Measurements from ENCODE around the gene RAP2A.

Gene RAP2A

DNA sequence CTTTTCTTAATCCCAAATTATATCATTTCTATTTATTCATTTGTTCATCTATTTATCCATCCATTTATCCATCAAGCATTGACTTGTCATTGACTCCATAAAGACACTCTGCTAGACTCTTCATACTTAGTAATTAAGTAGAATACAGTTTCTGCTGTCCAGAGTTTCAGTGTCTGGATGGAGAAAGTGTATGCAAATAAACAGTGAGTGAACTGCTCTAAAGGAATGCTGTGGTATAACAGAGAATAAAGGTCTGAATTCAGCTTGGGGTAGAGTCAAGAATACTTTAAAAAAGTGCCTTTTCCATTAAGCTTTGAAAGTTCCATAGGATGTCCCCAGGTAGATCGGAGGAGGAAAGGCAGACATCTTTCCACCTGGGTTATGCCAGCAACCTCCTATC, 51.4 kb downstream of the RAP2A start:
- no peak for ATAC-seq (ENCODE audit: insufficient read depth, low read depth)
- H3K79me2 ChIP-seq (ENCODE audit: insufficient read depth, low read length), result no peaks in the 10 kb centered on the region

GRCh38 chr13:97490702-97491307, 56.8 kb downstream of the RAP2A start:
- DNase-seq, result no peak
- H2AFZ ChIP-seq (ENCODE audit: low read depth, low read length), result no peak overlapping the region
- no peaks in the 10 kb centered on the region for H3K9me3 ChIP-seq (ENCODE audit: insufficient read depth, low read length, severe bottlenecking)
- no peaks in the 10 kb centered on the region for H4K20me1 ChIP-seq (ENCODE audit: insufficient read depth, low read length)
- H3K27ac ChIP-seq (ENCODE audit: low read length), result no peak overlapping the region
- TF ChIP-seq EZH2 (IDR thresholded peaks at IDR 0.05; ENCODE audit: borderline replicate concordance, low read depth, low read length, severe bottlenecking), result no peak
- no peak for TF ChIP-seq CTCF (IDR thresholded peaks at IDR 0.05; ENCODE audit: borderline replicate concordance, extremely low read depth, low read length, poor library complexity, severe bottlenecking)
- H3K4me1 ChIP-seq (ENCODE audit: insufficient read depth, low read length), result no peaks in the 10 kb centered on the region
- no peaks in the 10 kb centered on the region for H3K36me3 ChIP-seq (ENCODE audit: insufficient read depth, low read length)
- no peak overlapping the region for H3K4me3 ChIP-seq (ENCODE audit: low read depth in 1 of 2, low read length in 2 of 2)
- no peak for ATAC-seq (ENCODE audit: insufficient read depth, low read depth)
- H3K4me2 ChIP-seq (ENCODE audit: insufficient read depth, low read length), result no peak overlapping the region
- no peaks in the 10 kb centered on the region for H3K27me3 ChIP-seq (ENCODE audit: insufficient read depth, low read length, poor library complexity)
- H3K79me2 ChIP-seq (ENCODE audit: insufficient read depth, low read length), result no peaks in the 10 kb centered on the region
- no peak overlapping the region for H3K9ac ChIP-seq (ENCODE audit: low read depth, low read length)

More for the DNA sequence above, 51.4 kb downstream of the RAP2A start:
- TF ChIP-seq EZH2 (IDR thresholded peaks at IDR 0.05; ENCODE audit: borderline replicate concordance, low read depth, low read length, severe bottlenecking) (no peak), CTCF (IDR thresholded peaks at IDR 0.05; ENCODE audit: borderline replicate concordance, extremely low read depth, low read length, poor library complexity, severe bottlenecking) (no peak)
- H3K4me3 ChIP-seq (ENCODE audit: low read depth in 1 of 2, low read length in 2 of 2), result no peak overlapping the region
- H4K20me1 ChIP-seq (ENCODE audit: insufficient read depth, low read length), result no peaks in the 10 kb centered on the region
- no peak overlapping the region for H2AFZ ChIP-seq (ENCODE audit: low read depth, low read length)
- H3K4me1 ChIP-seq (ENCODE audit: insufficient read depth, low read length), result no peaks in the 10 kb centered on the region
- DNase-seq, result no peak
- H3K27ac ChIP-seq (ENCODE audit: low read length), result no peak overlapping the region
- H3K9me3 ChIP-seq (ENCODE audit: insufficient read depth, low read length, severe bottlenecking), result no peaks in the 10 kb centered on the region
- no peaks in the 10 kb centered on the region for H3K27me3 ChIP-seq (ENCODE audit: insufficient read depth, low read length, poor library complexity)
- no peak overlapping the region for H3K4me2 ChIP-seq (ENCODE audit: insufficient read depth, low read length)
- H3K9ac ChIP-seq (ENCODE audit: low read depth, low read length), result no peak overlapping the region
- H3K36me3 ChIP-seq (ENCODE audit: insufficient read depth, low read length), result no peaks in the 10 kb centered on the region

DNA sequence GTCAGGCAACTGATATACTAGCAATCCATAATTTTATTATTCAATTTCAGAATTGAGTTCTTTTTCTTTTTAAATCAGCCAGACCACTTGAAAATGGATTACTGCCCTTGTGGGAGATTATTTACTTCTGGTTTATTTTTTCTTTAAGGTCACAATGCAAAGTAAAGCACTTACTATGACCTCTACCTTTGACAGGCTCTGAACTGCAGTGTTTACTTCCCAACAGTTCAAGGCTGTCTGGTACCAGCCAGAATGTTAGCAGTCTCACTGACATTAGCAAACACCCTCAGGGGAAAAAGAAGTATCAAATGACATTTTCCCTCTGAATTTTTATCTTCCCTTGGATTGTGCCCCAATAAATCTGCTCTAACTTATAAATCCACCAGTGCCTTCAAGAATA, 57.5 kb downstream of the RAP2A start:
- no peaks in the 10 kb centered on the region for H3K79me2 ChIP-seq (ENCODE audit: insufficient read depth, low read length)
- no peak overlapping the region for H2AFZ ChIP-seq (ENCODE audit: low read depth, low read length)
- H3K4me3 ChIP-seq (ENCODE audit: low read depth in 1 of 2, low read length in 2 of 2), result no peak overlapping the region
- H3K9me3 ChIP-seq (ENCODE audit: insufficient read depth, low read length, severe bottlenecking), result no peaks in the 10 kb centered on the region
- H4K20me1 ChIP-seq (ENCODE audit: insufficient read depth, low read length), result no peaks in the 10 kb centered on the region
- H3K4me2 ChIP-seq (ENCODE audit: insufficient read depth, low read length), result no peak overlapping the region
- DNase-seq (no peak), ATAC-seq (ENCODE audit: insufficient read depth, low read depth) (no peak)
- H3K9ac ChIP-seq (ENCODE audit: low read depth, low read length), result no peak overlapping the region
- TF ChIP-seq CTCF (IDR thresholded peaks at IDR 0.05; ENCODE audit: borderline replicate concordance, extremely low read depth, low read length, poor library complexity, severe bottlenecking), result no peak
- TF ChIP-seq EZH2 (IDR thresholded peaks at IDR 0.05; ENCODE audit: borderline replicate concordance, low read depth, low read length, severe bottlenecking), result no peak
- no peak overlapping the region for H3K27ac ChIP-seq (ENCODE audit: low read length)
- no peaks in the 10 kb centered on the region for H3K36me3 ChIP-seq (ENCODE audit: insufficient read depth, low read length)
- no peaks in the 10 kb centered on the region for H3K27me3 ChIP-seq (ENCODE audit: insufficient read depth, low read length, poor library complexity)
- H3K4me1 ChIP-seq (ENCODE audit: insufficient read depth, low read length), result no peaks in the 10 kb centered on the region

Measured in DND-41 (cell line).